Measurements from ENCODE around the gene ATOH8.

GRCh38 chr2:85717308-85718008, 36.3 kb upstream of the ATOH8 start:
- TF ChIP-seq, protein P1, sequence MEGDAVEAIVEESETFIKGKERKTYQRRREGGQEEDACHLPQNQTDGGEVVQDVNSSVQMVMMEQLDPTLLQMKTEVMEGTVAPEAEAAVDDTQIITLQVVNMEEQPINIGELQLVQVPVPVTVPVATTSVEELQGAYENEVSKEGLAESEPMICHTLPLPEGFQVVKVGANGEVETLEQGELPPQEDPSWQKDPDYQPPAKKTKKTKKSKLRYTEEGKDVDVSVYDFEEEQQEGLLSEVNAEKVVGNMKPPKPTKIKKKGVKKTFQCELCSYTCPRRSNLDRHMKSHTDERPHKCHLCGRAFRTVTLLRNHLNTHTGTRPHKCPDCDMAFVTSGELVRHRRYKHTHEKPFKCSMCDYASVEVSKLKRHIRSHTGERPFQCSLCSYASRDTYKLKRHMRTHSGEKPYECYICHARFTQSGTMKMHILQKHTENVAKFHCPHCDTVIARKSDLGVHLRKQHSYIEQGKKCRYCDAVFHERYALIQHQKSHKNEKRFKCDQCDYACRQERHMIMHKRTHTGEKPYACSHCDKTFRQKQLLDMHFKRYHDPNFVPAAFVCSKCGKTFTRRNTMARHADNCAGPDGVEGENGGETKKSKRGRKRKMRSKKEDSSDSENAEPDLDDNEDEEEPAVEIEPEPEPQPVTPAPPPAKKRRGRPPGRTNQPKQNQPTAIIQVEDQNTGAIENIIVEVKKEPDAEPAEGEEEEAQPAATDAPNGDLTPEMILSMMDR (IDR thresholded peaks at IDR 0.05) = no peak
- TF ChIP-seq BHLHE40 (IDR thresholded peaks at IDR 0.05; ENCODE audit: low read depth, low read length) = no peak
- no peak for TF ChIP-seq TP53 (CRISPR knock-in tag; IDR thresholded peaks at IDR 0.05)
- no peak for TF ChIP-seq KDM5A (IDR thresholded peaks at IDR 0.05)
- no peak for TF ChIP-seq ZNF302 (CRISPR knock-in tag; IDR thresholded peaks at IDR 0.05)
- TF ChIP-seq POLR2A (IDR thresholded peaks at IDR 0.05; ENCODE audit: low read length) = no peak
- TF ChIP-seq SMC3 (IDR thresholded peaks at IDR 0.05) = no peak
- no peak for TF ChIP-seq RAD21 (conservative IDR thresholded peaks at IDR 0.05 in 1 of 2, IDR thresholded peaks at IDR 0.05 in 1 of 2)
- TF ChIP-seq ZFP36 (IDR thresholded peaks at IDR 0.05; ENCODE audit: borderline replicate concordance, partially characterized antibody) = no peak
- TF ChIP-seq ELK1 (IDR thresholded peaks at IDR 0.05; ENCODE audit: low read depth, low read length) = no peak
- no peak for TF ChIP-seq FOSL2 (IDR thresholded peaks at IDR 0.05)
- TF ChIP-seq FOSL2 (CRISPR knock-in tag; IDR thresholded peaks at IDR 0.05) = no peak

All from A549 (cell line).